Subcutaneous adipose tissue (tissue), 4 donors: Measurements from ENCODE around the gene CCR5. TPM values are rescaled to one million over a fixed set of nuclear protein-coding genes. Genes with fewer than 3 reads are reported as not detected.

Experiments
- CTCF ChIP-seq: fragments of 450-650 bp; IDR thresholded peaks from one replicate; pipeline ENCODE4 v1.5.1; 2016; ENCODE audit warnings: low read depth, mild to moderate bottlenecking, control low read depth, antibody characterized with exemption, moderate library complexity
- total RNA-seq, 4 donors: library from RNA; depleted of rRNA; stranded (reverse); fragments of >200 nt; gene quantifications; one replicate each; pipeline ENCODE4 v1.1.0, GENCODE V29; 2016

Gene CCR5
- total RNA-seq, 4 donors from 2014 or later, result 0.88 to 11.0 TPM; not detected in 2

GRCh38 chr3:46338840-46339239 lies 31.9 kb upstream of the CCR5 start:
- TF ChIP-seq CTCF, result no peak

GRCh38 chr3:46344476-46344875 lies 26.3 kb upstream of the CCR5 start:
- no peak for TF ChIP-seq CTCF

GRCh38 chr3:46348823-46349482 lies 21.8 kb upstream of the CCR5 start:
- TF ChIP-seq CTCF, result no peak

- TF ChIP-seq CTCF, result no peak
Observed at GRCh38 chr3:46349484-46350261, 21.1 kb upstream of the CCR5 start.

GRCh38 chr3:46350262-46350565 lies 20.5 kb upstream of the CCR5 start:
- no peak for TF ChIP-seq CTCF

GRCh38 chr3:46351646-46352045 lies 19.1 kb upstream of the CCR5 start:
- no peak for TF ChIP-seq CTCF

GRCh38 chr3:46353090-46353489 lies 17.7 kb upstream of the CCR5 start:
- TF ChIP-seq CTCF, result no peak
